Endodermal cell (in vitro differentiated cells): Measurements from ENCODE around the gene HBP1. TPM values are rescaled to one million over a fixed set of nuclear protein-coding genes. Genes with fewer than 3 reads are reported as not detected.

Experiments
- DNase-seq: peaks from one replicate; pipeline ENCODE4 v3.0.0-alpha.2; 2017
- H3K27ac ChIP-seq: 2 replicates; pipeline ENCODE4 v1.5.1; 2013; ENCODE audit warnings: mild to moderate bottlenecking, low read depth, low read length, moderate library complexity
- H3K27me3 ChIP-seq: 2 replicates; pipeline ENCODE4 v1.6.1; 2013; ENCODE audit warnings: mild to moderate bottlenecking, low read length, moderate library complexity; ENCODE audit not compliant: insufficient read depth, control insufficient read depth, poor library complexity, severe bottlenecking
- H3K36me3 ChIP-seq: 2 replicates; pipeline ENCODE4 v1.7.0; 2013; ENCODE audit warnings: mild to moderate bottlenecking, low read length, moderate library complexity; ENCODE audit not compliant: control insufficient read depth, insufficient read depth
- H3K4me1 ChIP-seq: one replicate; pipeline ENCODE4 v1.7.0; 2013; ENCODE audit warnings: low read length; ENCODE audit not compliant: control insufficient read depth, insufficient read depth
- H3K4me3 ChIP-seq: 2 replicates; pipeline ENCODE4 v1.5.1; 2013; ENCODE audit warnings: mild to moderate bottlenecking, low read length, moderate library complexity
- H3K9ac ChIP-seq: 2 replicates; pipeline ENCODE4 v1.6.1; 2013; ENCODE audit warnings: mild to moderate bottlenecking, low read length, moderate library complexity; ENCODE audit not compliant: poor library complexity, severe bottlenecking; ENCODE audit errors: extremely low read depth
- H3K9me3 ChIP-seq: 2 replicates; pipeline ENCODE4 v1.6.1; 2013; ENCODE audit warnings: mild to moderate bottlenecking, low read length, moderate library complexity; ENCODE audit not compliant: control insufficient read depth
- H3K27ac Mint-ChIP-seq: 2 replicates; pipeline ENCODE4 v1.8.0; 2020; ENCODE audit warnings: mixed read lengths
- H3K27me3 Mint-ChIP-seq: 2 replicates; pipeline ENCODE4 v1.8.0; 2021; ENCODE audit warnings: mild to moderate bottlenecking, mixed read lengths; ENCODE audit not compliant: insufficient read depth
- H3K36me3 Mint-ChIP-seq: 2 replicates; pipeline ENCODE4 v1.8.0; 2020; ENCODE audit warnings: low read depth, mixed read lengths
- H3K4me1 Mint-ChIP-seq: 2 replicates; pipeline ENCODE4 v1.8.0; 2020; ENCODE audit warnings: mixed read lengths
- H3K4me3 Mint-ChIP-seq: 2 replicates; pipeline ENCODE4 v1.8.0; 2020; ENCODE audit warnings: mild to moderate bottlenecking, moderate library complexity, mixed read lengths
- H3K9me3 Mint-ChIP-seq: 2 replicates; pipeline ENCODE4 v1.8.0; 2020; ENCODE audit warnings: mild to moderate bottlenecking, mixed read lengths
- CTCF ChIP-seq: fragments of 200-600 bp; sonication (generic); conservative IDR thresholded peaks from 2 replicates; pipeline ENCODE4 v1.5.0; 2021; ENCODE audit warnings: antibody characterized with exemption, mild to moderate bottlenecking
- WGBS, 2 experiments: methylation state at CpG; one replicate each; pipeline versions ENCODE4 v1.1.5 to v1.1.7; 2013; ENCODE audit warnings: missing lambda C conversion rate in 2 of 2, mixed read lengths in 1 of 2; ENCODE audit not compliant: insufficient coverage in 1 of 2, insufficient read length in 1 of 2; 5-methylcytosine and 5-hydroxymethylcytosine counted together
- total RNA-seq, 2 donors: library from RNA; stranded (reverse); fragmentation: NEBNext Ultra II Directional in 1 of 2; extraction: Animal tissue kit (Norgen Biotek cat#: 25700) in 1 of 2; gene quantifications; 2 replicates in 1 of 2; 3 replicates in 1 of 2; pipeline ENCODE4 v1.2.1, GENCODE V29; 2021

Gene HBP1
- total RNA-seq, 2 donors from 2014 or later: 39.3 to 51.0 TPM

- WGBS, 2 experiments: 87 to 100% methylated on average over 1 to 2 of the region's 2 CpGs
- Histone ChIP-seq H3K9me3 (no peaks in the 10 kb centered on the region), H3K36me3 (no peaks in the 10 kb centered on the region), H3K27ac (no peak overlapping the region), H3K4me1 (no peaks in the 10 kb centered on the region), H3K9ac (no peak overlapping the region), H3K27me3 (no peaks in the 10 kb centered on the region), H3K4me3 (no peak overlapping the region)
- no peak for DNase-seq
- Mint-ChIP-seq H3K27ac (no peak overlapping the region), H3K4me3 (no peak overlapping the region), H3K4me1 (peaks cover 7% of the 10 kb centered on the region), H3K9me3 (no peaks in the 10 kb centered on the region), H3K27me3 (no peaks in the 10 kb centered on the region), H3K36me3 (no peaks in the 10 kb centered on the region)
- no peak for TF ChIP-seq CTCF
These were observed 40.6 kb upstream of the HBP1 start for GRCh38 chr7:107128217-107128616.

GRCh38 chr7:107128748-107129147 is 40.1 kb upstream of the HBP1 start:
- H3K27me3 Mint-ChIP-seq: no peaks in the 10 kb centered on the region
- H3K9me3 Mint-ChIP-seq: no peaks in the 10 kb centered on the region
- H3K36me3 Mint-ChIP-seq: no peaks in the 10 kb centered on the region
- Histone ChIP-seq H3K27ac (no peak overlapping the region), H3K9me3 (no peaks in the 10 kb centered on the region), H3K36me3 (no peaks in the 10 kb centered on the region), H3K4me1 (no peaks in the 10 kb centered on the region), H3K4me3 (no peak overlapping the region), H3K27me3 (no peaks in the 10 kb centered on the region), H3K9ac (no peak overlapping the region)
- DNase-seq: no peak
- H3K27ac Mint-ChIP-seq: no peak overlapping the region
- TF ChIP-seq CTCF: no peak
- 81 to 96% methylated on average over 2 to 3 of the region's 3 CpGs for WGBS, 2 experiments
- H3K4me1 Mint-ChIP-seq: peaks cover 7% of the 10 kb centered on the region
- H3K4me3 Mint-ChIP-seq: no peak overlapping the region

- no peaks in the 10 kb centered on the region for H3K27me3 ChIP-seq
- H3K36me3 Mint-ChIP-seq: no peaks in the 10 kb centered on the region
- no peaks in the 10 kb centered on the region for H3K9me3 ChIP-seq
- H3K9ac ChIP-seq: no peak overlapping the region
- WGBS, 2 experiments: 38 to 56% methylated on average over 3 to 5 of the region's 6 CpGs
- H3K27ac ChIP-seq: peak overlapping the region; percentile 57
- no peaks in the 10 kb centered on the region for H3K9me3 Mint-ChIP-seq
- no peaks in the 10 kb centered on the region for H3K36me3 ChIP-seq
- TF ChIP-seq CTCF: peak; percentile 67
- no peak overlapping the region for H3K4me3 Mint-ChIP-seq
- H3K27ac Mint-ChIP-seq: peak overlapping the region; percentile 5
- peaks cover 4% of the 10 kb centered on the region for H3K4me1 Mint-ChIP-seq
- no peaks in the 10 kb centered on the region for H3K27me3 Mint-ChIP-seq
- no peaks in the 10 kb centered on the region for H3K4me1 ChIP-seq
- peak; percentile 67 for DNase-seq
- no peak overlapping the region for H3K4me3 ChIP-seq
These were observed 38.1 kb upstream of the HBP1 start for GRCh38 chr7:107130487-107131220.
